GM23248 (cell line): Measurements from ENCODE around the gene SLC35G6.

ENCODE experiments used
- EZH2 ChIP-seq: fragments of 200-600 bp; sonication (generic); IDR thresholded peaks from 2 replicates; pipeline ENCODE4 v1.6.1; 2018; ENCODE audit warnings: antibody characterized with exemption, mild to moderate bottlenecking; ENCODE audit not compliant: insufficient read depth, poor library complexity, severe bottlenecking
- EZH2phosphoT487 ChIP-seq: fragments of 200-600 bp; sonication (generic); IDR thresholded peaks from 2 replicates; pipeline ENCODE4 v1.6.1; 2018; ENCODE audit warnings: antibody characterized with exemption, moderate library complexity, mild to moderate bottlenecking, low read depth; ENCODE audit not compliant: insufficient read depth

GRCh38 chr17:7476494-7476893, 4.8 kb upstream of the SLC35G6 start:
- TF ChIP-seq EZH2phosphoT487 (no peak), EZH2 (no peak)
